GM18858 (cell line): ENCODE results near the gene GNL2.
"Not testable (repeated sequence)": the region's sequence is repeated elsewhere in the genome, so short reads cannot be mapped to it uniquely, and the experiment has no call there.

ENCODE experiments used
- ATAC-seq: cut with Tn5 transposase; IDR thresholded peaks from one replicate; pipeline ENCODE4 v1.9.1; 2021; ENCODE audit not compliant: unreplicated experiment

GNL2 gene

DNA sequence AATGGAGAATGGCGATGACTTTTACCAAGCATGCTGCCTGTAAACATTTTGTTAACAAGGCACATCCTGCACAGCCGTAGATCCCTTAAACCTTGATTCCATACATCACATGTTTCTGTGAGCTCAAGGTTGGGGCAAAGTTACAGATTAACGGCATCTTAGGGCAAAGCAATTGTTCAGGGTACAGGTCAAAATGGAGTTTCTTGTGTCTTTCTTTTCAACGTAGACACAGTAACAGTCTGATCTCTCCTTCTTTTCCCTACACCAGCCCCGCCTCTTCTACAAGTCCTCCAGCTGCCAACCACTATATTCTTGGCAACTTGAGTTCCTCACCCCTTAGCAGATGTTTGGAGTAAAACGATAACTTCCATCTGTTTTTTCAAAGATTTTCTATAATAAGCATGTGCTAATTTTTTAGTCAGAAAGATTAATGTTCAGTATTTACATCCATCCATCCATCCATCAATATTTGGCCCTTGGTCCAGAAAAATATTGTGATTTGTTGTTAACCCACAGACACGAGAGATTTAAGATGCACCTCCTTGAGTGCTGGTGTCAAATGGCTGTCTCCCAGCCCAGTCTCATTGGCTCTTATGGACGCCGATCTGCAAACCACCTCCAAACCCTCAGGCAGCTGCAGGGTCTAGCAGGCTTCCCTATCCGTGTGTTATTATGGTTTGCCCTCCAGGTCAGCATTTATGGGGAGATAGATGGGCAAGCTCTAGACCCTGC is 35.2 kb downstream of the GNL2 start:
- no peak for ATAC-seq

DNA sequence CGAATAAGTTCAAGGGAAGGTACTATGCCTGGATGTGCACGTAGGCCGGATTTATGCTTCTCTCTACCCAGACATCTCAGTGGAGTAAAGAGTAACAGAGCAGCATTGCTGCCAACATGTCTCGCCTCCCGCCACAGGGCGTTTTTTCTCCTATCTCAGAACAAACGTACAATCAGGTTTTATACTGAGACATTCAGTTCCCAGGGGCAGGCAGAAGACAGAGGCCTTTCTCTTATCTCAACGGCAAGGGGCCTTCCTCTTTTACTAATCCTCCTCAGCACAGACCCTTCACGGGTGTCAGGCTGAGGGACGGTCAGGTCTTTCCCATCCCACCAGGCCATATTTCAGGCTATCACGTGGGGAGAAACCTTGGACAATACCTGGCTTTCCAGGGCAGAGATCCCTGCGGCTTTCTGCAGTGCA is 35.8 kb downstream of the GNL2 start:
- ATAC-seq, result not testable (repeated sequence)

DNA sequence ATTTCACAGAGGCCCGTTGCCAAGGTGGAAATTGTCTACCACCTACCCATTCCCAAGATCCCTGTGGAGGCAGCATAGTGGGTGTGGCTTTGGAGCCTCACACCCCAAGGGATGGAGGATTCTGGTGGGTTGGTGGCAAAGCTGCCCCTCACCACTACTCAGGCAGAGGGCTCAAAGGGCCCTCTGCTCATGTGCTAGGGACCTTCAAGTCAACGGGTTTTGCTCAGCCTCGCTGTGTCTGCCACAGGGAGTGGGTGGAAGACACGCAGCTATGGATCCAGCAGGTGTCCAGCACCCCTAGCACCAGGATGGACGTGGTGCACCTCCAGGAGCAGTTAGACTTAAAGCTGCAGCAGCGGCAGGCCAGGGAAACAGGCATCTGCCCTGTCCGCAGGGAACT is 36.7 kb downstream of the GNL2 start:
- ATAC-seq, result no peak

DNA sequence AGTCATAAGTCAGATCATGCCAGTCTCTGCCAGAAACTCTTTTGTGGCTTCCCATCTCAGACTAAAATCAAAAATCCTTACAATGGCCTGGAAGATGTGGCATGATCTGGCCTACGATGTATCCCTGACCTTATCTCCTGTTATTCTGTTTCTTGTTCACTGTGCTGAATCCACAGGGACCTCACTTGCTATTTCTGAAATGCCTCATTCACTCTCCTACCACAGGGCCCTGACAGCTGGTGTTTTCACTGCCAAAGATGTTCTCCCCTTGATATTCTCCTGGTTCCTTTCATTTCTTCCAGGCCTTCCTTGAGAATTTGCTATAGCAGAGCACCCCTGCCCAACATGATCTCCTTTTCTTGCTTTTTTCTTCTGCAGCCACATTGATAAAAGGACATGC is 37.3 kb downstream of the GNL2 start:
- ATAC-seq, result no peak

DNA sequence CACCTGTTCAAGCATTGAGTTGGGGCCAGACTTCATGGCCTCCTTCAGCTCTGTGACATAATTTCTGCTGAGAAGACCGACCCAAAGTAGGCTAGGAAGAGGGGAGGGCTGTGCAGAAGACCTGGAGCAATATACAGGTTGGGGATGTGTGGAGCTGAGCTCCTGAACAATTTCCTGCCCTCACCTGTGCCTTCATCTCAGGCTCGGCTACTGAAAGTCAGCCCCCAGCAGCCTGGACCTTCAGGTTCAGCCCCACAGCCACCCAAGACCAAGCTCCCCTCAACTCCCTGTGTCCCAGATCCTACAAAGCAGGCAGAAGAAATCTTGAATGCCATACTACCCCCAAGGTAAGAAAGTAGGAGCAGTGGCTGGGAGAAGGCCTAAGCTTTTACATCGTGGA is 38.3 kb downstream of the GNL2 start:
- ATAC-seq, result no peak

DNA sequence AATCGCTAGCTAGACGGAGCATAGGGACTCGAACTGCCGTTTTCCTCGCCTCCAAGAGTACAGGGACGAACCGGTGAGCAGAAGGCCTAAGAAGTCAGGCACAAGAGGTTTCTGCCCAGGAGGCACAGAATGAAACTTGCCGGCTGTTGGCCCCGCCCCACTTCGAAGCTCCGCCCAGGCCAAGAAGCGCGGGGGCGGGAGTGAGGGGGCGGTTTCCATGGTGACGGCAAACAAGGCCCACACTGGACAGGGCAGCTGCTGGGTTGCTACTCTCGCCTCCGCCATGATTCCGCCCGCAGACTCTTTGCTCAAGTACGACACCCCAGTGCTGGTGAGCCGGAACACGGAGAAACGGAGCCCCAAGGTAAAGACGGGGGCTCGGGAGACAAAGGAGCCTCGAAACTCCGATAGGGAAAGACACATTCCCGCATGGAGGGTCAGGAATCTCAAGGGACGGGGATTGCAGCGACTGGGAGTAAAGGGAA is 39.0 kb downstream of the GNL2 start, which contains the start of gene DNALI1:
DNALI1 (plus strand) TSS at position 229 of the 485 bp plus-strand sequence; CDS start at position 284, 55 bp downstream.
- no peak for ATAC-seq

DNA sequence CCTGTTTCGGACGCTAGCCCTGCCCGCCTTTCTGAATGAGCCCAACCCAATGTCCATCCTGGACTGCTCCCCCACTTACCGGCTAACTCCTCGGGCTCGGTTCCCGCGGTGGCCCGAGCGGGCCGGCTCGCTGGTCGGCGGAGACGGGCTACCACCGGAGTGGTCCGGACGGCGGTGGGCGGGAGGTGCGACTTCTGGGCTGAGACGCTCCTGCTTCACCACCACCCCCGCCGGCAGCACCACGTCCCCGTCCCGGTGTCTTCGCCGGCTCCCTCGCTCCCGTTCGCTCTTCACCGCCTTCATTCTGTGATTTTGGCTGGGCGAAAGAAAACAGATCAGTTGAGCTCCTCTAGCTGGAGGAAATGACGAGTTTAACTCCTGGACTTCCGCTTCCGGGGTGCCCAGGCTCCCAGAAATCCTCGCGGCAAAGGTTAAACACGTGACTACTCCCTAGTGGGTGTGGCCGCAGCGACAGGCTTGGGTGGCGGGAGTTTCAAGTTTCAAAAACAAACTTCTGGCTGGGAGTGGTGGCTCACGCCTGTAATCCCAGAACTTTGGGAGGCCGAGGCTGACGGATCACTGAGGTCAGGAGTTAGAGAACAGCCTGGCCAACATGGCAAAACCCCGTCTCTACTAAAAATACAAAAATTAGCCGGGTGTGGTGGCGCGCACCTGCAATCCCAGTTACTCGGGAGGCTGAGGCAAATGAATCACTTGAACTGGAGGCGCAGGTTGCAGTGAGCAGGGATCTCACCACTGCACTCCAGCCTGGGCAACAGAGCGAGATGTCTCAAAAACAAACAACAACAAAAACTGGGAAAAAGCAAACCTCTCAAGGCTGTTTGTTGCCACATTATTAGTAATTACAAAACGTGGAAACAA is 41.6 kb downstream of the GNL2 start, which contains the start of gene SNIP1:
SNIP1 (minus strand) TSS at position 367 of the 882 bp plus-strand sequence; CDS start at position 303, 64 bp downstream.
- no peak for ATAC-seq

DNA sequence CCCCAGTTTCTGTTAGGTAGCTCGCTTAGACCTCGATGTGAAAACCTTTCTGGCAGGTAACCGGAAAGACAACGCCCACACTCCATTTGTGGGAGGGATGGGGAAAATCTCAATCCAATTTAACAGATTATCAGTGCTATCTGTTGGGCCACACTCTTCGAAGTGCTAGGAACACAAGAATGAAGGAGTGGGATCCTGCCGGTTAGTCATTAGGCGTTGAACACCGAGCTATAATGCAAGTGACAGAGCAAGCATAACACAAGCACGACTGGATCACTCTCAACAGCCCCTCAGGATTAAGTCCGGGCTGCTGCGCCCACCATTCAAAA is 42.2 kb downstream of the GNL2 start:
- ATAC-seq, result no peak

DNA sequence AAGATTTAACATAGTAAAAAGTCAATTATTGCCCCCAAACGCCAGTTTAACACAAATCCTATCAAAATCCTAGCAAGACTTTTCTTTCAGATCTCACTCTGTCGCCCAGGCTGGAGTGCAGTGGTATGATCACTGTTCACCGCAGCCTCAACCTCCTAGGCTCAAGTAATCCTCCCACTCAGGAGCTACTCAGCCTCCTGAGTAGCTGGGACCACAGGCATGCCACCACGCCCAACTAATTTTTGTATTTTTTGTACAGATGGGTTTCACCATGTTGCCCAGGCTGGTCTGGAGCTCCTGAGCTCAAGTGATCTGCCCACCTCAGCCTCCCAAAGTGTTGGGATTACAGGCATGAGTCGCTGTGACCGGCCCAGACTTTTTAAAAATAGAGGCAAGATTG is 46.4 kb downstream of the GNL2 start:
- ATAC-seq, result no peak

DNA sequence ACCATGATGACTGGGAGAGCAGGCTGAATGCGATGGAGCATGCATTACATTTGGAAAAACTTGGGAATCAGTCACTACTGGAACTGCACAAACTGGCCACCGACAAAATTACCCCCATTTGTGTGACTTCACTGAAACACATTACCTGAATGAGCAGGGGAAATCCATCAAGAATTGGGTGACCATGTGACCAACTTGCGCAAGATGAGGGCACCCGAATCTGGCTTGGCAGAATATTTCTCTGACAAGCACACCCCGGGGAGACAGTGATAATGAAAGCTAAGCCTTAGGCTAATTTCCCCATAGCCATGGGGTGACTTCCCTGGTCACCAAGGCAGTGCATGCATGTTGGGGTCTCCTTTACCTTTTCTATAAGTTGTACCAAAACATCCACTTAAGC is 50.7 kb downstream of the GNL2 start:
- no peak for ATAC-seq

DNA sequence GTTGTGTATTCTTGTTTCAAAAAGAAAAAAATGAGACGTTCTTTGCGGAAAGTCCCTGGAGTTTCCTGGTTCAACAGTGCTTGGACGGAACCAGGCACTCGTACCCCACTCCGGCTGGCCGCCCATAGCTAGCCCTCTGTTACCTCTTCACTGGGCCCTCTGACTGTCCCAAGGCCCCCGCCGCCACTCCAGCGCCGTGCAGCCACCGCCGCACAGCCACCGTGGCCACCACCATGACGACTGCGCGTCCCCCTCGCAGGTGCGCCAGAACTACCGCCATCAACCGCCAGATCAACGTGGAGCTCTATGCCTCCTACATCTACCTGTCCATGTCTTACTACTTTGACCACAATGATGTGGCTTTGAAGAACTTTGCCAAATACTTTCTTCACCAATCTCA is 51.2 kb downstream of the GNL2 start:
- ATAC-seq, result no peak

DNA sequence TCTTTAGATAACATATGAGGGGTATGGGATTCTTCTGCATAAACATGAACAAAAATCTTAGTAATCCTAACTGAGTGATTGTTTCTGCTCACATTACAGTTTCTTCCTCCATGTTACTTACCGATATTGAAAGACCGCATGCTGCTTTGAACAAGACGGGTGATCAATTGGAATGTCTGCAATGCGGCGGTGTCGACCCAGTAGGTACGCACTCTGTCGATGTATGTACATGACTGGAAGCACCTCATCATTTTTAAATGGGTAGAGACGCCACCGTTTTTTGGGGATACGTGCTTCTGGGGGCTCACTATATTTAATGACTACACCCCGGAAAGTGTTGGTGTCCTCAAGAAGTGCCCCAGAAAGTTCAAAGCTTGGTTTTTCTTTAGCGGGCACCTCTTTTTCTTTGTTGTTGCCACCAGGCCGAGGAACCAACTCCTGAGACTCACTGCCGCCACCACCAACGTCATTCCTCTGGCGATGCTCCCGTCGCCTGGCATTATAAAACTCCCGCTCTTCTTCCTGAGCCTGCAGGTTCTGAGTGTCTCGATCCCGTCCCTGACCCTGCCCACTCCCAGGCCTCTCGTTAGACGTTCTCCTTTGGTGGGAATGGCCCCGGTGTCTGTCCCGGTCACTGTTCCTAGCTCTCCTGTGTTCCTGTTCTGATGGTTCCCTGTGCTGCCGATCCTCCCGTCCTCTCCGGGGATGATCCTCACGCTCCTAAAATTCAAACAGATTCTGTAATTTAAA is 55.5 kb downstream of the GNL2 start:
- ATAC-seq, result no peak

DNA sequence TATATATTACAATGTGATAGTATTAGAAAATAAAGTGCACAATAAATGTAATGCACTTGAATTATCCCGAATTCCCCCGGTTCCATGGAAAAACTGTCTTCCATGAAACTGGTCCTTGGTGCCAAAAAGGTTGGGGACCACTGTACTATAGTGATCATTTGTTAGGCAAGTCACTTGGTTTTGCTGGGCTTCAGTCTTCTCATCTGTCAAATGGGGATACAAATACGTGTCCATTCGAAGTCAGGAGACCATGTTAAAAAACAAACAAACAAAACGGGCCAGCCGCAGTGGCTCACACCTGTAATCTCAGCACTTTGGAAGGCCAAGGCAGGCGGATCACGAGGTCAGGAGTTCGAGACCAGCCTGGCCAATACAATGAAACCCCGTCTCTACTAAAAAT is 56.6 kb downstream of the GNL2 start:
- ATAC-seq, result not testable (repeated sequence)

DNA sequence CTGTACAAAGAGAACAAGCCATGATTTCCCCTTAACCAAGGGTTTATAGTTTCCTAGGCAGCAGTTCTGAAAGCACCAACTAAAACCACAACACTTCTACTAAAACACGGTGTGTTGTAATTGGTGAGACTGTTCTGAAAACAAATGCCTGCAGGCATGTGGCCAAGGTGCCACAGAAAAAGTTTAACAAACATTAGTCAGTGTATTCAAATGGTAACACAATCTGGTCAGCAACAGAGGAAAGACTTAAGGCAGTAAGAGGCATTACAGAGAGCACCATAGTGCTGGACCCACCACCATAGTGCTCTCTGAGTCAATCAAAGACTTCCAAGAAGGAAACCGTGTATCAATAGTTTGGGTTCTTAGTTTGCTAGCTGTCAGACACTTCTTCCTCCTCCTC is 58.4 kb downstream of the GNL2 start:
- no peak for ATAC-seq

DNA sequence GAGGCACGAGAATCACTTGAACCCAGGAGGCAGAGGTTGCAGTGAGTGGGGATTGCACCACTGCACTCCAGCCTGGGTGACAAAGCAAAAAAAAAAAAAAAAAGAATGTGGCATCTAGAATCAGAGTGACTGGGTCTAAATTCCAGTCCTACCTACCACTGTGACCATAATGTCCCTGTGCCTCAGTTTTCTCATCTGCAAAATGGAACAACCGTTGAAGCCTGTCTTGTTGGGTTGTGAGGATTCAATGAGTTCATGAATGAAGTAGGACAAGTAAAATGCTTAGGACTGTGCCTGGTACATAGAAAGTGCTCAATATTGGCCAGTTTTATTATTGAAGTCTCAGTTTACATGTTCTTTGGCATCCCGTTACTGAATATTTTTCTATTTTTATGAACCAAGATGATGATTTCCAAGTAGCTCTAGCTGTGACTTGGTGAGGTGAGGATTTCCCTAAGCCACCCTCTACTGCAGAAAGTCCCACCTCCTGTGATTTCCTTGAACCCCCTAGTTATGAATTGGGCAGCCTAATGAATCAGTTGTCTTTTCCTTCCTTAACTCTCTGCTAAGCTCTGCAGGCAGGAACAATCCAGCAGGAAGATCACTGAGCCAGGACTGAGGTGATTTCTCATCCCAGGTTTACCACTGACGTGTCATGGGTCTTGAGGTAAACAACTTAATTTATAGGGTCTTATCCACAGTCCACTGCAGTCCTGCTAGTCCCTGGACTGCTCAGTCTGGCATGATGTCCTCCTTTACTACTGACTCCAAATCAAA is 62.2 kb downstream of the GNL2 start:
- no peak for ATAC-seq

DNA sequence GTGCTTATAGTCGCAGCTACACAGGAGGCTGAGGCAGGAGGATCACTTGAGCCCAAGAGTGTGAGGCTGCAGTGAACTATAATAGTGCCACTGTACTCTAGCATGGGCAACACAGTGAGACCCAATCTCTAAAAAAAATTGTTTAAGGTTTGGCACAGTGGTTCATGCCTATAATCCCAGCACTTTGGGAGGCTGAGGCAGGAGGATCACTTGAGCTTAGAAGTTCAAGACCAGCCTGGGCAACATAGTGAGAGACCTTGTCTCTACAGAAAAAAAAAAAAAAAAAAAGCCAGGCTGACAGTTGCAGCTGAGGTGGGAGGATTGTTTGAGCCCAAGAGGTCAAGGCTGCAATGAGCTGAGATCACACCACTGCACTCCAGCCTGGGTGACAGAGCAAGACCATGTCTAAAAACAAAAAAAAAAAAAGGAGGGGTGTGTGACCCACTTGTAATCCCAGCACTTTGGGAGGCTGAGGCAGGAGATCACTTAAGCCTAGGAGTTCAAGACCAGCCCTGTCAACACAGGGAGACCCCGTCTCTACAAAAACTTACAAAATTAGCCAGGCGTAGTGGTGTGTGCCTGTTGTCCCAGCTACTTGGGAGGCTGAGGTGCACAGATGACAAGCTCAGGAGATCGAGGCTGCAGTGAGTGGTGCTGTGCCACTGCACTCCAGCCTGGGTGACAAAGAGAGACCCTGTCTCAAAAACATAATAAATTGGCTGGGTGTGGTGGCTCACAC is 63.1 kb downstream of the GNL2 start:
- ATAC-seq, result not testable (repeated sequence)

DNA sequence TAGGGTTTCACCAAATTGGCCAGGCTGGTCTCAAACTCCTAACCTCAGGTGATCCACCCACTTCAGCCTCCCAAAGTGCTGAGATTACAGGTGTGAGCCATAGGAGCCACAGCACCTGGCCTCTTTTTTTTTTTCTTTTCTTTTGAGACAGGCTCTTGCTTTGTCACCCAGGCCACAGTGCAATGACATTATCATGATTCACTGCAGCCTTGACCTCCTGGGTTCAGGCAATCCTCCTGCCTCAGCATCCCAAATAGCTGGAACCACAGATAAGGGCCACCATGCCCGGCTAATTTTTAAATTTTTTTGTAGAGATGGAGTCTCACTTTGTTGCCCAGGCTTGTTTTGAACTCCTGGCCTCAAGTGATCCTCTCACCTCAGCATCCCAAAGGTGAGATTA is 65.8 kb downstream of the GNL2 start:
- ATAC-seq, result not testable (repeated sequence)

DNA sequence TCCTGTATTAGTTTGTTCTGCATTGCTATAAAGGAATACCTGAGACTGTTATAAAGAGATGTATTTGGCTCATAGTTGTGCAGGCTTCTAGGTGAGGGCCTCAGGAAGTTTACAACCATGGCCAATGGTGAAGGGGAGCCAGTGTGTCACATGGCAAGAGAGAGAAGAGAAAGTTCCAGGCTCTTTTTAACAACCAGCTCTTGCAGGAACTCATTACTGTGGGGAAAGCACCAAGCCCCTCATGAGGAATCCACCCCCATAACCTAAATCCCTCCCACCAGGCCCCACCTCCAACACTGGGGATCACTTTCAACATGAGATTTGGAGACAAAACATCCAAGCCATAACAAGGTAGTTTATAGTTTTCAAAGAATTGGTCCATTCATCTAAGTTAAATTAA is 76.1 kb downstream of the GNL2 start:
- no peak for ATAC-seq

DNA sequence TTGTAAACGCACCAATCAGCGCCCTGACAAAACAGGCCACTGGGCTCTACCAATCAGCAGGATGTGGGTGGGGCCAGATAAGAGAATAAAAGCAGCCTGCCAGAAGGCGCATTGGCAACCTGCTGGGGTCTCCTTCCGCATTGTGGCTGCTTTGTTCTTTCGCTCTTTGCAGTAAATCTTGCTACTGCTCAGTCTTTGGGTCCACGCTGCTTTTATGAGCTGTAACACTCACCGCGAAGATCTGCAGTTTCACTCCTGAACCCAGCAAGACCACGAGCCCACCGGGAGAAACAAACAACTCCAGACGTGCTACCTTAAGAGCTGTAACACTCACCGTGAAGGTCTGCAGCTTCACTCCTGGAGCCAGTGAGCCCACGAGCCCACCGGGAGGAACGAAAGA is 76.8 kb downstream of the GNL2 start:
- ATAC-seq, result not testable (repeated sequence)

DNA sequence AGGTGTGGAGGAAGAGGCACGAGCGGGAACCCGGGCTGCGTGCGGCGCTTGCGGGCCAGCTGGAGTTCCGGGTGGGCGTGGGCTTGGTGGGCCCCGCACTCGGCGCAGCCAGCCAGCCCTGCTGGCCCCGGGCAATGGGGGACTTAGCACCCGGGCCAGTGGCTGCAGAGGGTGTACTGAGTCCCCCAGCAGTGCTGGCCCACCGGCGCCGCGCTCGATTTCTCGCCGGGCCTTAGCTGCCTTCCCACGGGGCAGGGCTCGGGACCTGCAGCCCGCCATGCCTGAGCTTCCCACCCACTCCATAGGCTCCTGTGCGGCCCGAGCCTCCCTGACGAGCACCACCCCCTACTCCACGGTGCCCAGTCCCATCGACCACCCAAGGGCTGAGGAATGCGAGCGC is 77.5 kb downstream of the GNL2 start:
- ATAC-seq, result not testable (repeated sequence)
